ENCODE measurements around the gene DBF4B. TPM values are rescaled to one million over a fixed set of nuclear protein-coding genes. Genes with fewer than 3 reads are reported as not detected.

DBF4B gene
- 16.4 TPM for total RNA-seq (ENCODE audit: unreplicated experiment)
- long read RNA-seq, partial matches to known transcripts, result 2 of 3 reads
- long read RNA-seq, other reads (novel, unspliced or antisense), result 0 of 3 reads

- Mint-ChIP-seq H3K4me1 (ENCODE audit: unreplicated experiment) (peaks cover 2% of the 10 kb centered on the region), H3K9me3 (ENCODE audit: unreplicated experiment) (no peaks in the 10 kb centered on the region), H3K36me3 (ENCODE audit: low read depth, unreplicated experiment) (no peaks in the 10 kb centered on the region), H3K27me3 (ENCODE audit: unreplicated experiment) (no peaks in the 10 kb centered on the region), H3K4me3 (ENCODE audit: unreplicated experiment) (no peak within 1 kb of the TSS), H3K27ac (ENCODE audit: unreplicated experiment) (no peak within 1 kb of the TSS)
- DNase-seq (ENCODE audit: low spot score), result peak; percentile 81
- TF ChIP-seq, protein P1, sequence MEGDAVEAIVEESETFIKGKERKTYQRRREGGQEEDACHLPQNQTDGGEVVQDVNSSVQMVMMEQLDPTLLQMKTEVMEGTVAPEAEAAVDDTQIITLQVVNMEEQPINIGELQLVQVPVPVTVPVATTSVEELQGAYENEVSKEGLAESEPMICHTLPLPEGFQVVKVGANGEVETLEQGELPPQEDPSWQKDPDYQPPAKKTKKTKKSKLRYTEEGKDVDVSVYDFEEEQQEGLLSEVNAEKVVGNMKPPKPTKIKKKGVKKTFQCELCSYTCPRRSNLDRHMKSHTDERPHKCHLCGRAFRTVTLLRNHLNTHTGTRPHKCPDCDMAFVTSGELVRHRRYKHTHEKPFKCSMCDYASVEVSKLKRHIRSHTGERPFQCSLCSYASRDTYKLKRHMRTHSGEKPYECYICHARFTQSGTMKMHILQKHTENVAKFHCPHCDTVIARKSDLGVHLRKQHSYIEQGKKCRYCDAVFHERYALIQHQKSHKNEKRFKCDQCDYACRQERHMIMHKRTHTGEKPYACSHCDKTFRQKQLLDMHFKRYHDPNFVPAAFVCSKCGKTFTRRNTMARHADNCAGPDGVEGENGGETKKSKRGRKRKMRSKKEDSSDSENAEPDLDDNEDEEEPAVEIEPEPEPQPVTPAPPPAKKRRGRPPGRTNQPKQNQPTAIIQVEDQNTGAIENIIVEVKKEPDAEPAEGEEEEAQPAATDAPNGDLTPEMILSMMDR (IDR thresholded peaks at IDR 0.05; ENCODE audit: unreplicated experiment), result no peak
These were observed at the start of gene DBF4B for GRCh38 chr17:44708401-44709263. Gene DBF4B (plus strand): TSS chr17:44708665. CDS start chr17:44708821, 156 bp downstream.

DNA sequence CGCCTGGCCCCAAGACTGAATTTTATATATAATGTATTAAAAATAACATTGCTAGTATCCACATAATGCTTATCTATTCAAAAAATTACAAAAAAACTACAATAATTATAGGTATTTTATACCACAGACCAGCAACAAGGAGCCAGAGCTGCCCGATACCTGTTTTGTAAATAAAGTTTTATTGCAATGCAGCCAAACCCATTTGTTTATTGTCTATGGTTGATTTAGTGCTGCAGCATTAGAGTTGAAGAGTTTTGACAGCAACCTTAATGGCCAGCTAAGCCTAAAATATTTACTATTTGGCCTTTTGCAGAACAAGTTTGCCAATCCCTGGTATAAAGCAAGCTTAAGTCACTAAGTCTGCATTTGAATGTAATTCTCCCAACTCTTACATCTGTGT lies 46.6 kb upstream of the DBF4B start:
- H3K27me3 Mint-ChIP-seq (ENCODE audit: unreplicated experiment), result no peaks in the 10 kb centered on the region
- no peaks in the 10 kb centered on the region for H3K9me3 Mint-ChIP-seq (ENCODE audit: unreplicated experiment)
- TF ChIP-seq, protein P1 (IDR thresholded peaks at IDR 0.05; ENCODE audit: unreplicated experiment), result no peak
- DNase-seq (ENCODE audit: low spot score), result no peak
- no peak overlapping the region for H3K4me3 Mint-ChIP-seq (ENCODE audit: unreplicated experiment)
- peaks cover 2% of the 10 kb centered on the region for H3K4me1 Mint-ChIP-seq (ENCODE audit: unreplicated experiment)
- no peak overlapping the region for H3K27ac Mint-ChIP-seq (ENCODE audit: unreplicated experiment)
- H3K36me3 Mint-ChIP-seq (ENCODE audit: low read depth, unreplicated experiment), result no peaks in the 10 kb centered on the region

DNA sequence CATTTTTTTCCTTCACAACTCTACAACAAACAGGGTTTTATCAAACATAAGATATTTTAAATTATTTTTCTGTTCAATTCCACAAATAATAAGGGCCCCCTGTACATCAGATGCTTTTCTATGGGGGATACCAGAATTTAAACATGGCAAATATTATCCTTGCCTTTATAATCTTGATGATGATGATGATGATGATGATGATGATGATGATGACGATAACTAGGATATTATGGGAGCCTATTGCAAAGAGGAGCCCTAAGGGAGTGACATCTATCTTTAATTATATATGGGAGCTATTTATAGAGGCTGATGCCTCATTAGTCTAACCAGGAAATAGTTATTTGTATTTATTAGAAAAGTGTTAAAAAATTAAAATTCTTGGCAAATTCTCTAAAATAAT lies 45.4 kb upstream of the DBF4B start:
- Mint-ChIP-seq H3K27ac (ENCODE audit: unreplicated experiment) (no peak overlapping the region), H3K27me3 (ENCODE audit: unreplicated experiment) (no peaks in the 10 kb centered on the region)

GRCh38 chr17:44664867-44665266 lies 43.6 kb upstream of the DBF4B start:
- Mint-ChIP-seq H3K36me3 (ENCODE audit: low read depth, unreplicated experiment) (no peaks in the 10 kb centered on the region), H3K4me1 (ENCODE audit: unreplicated experiment) (no peaks in the 10 kb centered on the region), H3K27ac (ENCODE audit: unreplicated experiment) (no peak overlapping the region), H3K9me3 (ENCODE audit: unreplicated experiment) (no peaks in the 10 kb centered on the region), H3K4me3 (ENCODE audit: unreplicated experiment) (no peak overlapping the region), H3K27me3 (ENCODE audit: unreplicated experiment) (no peaks in the 10 kb centered on the region)
- TF ChIP-seq, protein P1 (IDR thresholded peaks at IDR 0.05; ENCODE audit: unreplicated experiment), result no peak
- no peak for DNase-seq (ENCODE audit: low spot score)

More for the DNA sequence above, 45.4 kb upstream of the DBF4B start:
- no peak for DNase-seq (ENCODE audit: low spot score)
- TF ChIP-seq, protein P1 (IDR thresholded peaks at IDR 0.05; ENCODE audit: unreplicated experiment), result no peak
- H3K9me3 Mint-ChIP-seq (ENCODE audit: unreplicated experiment), result no peaks in the 10 kb centered on the region
- no peaks in the 10 kb centered on the region for H3K4me1 Mint-ChIP-seq (ENCODE audit: unreplicated experiment)
- no peak overlapping the region for H3K4me3 Mint-ChIP-seq (ENCODE audit: unreplicated experiment)
- H3K36me3 Mint-ChIP-seq (ENCODE audit: low read depth, unreplicated experiment), result no peaks in the 10 kb centered on the region

DNA sequence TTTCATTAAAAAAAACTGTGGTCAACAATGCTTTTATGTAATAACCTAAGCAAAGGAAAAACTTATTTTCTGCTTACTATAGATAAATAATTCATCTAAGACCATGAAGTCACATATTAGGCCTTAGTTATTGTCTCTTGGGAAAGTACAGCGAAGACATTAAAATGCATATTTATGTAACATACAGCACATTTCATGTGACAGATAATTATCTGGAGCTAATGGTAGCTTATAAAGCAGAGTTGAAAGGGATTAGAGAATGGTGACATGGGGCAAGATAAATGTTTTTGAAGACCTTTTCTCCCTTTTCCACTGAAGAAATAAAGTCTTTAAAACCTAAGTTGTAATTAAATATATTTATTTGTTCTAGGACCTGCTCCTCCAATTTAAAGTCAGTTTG lies 42.5 kb upstream of the DBF4B start:
- no peaks in the 10 kb centered on the region for H3K27me3 Mint-ChIP-seq (ENCODE audit: unreplicated experiment)
- no peaks in the 10 kb centered on the region for H3K4me1 Mint-ChIP-seq (ENCODE audit: unreplicated experiment)
- no peak overlapping the region for H3K27ac Mint-ChIP-seq (ENCODE audit: unreplicated experiment)
- H3K36me3 Mint-ChIP-seq (ENCODE audit: low read depth, unreplicated experiment), result no peaks in the 10 kb centered on the region
- no peaks in the 10 kb centered on the region for H3K9me3 Mint-ChIP-seq (ENCODE audit: unreplicated experiment)
- TF ChIP-seq, protein P1 (IDR thresholded peaks at IDR 0.05; ENCODE audit: unreplicated experiment), result no peak
- no peak overlapping the region for H3K4me3 Mint-ChIP-seq (ENCODE audit: unreplicated experiment)
- DNase-seq (ENCODE audit: low spot score), result no peak

Data from endothelial cell (in vitro differentiated cells).